MM.1S (cell line): ENCODE results near the gene AGK.

Source experiments
- DNase-seq: peaks from one replicate; pipeline ENCODE4 v3.0.0-alpha.2; 2015
- H2AFZ ChIP-seq: fragments of 300-600 bp; sonication (generic); 2 replicates; pipeline ENCODE4 v1.6.0; 2016; ENCODE audit warnings: antibody characterized with exemption, low read length
- H3F3A ChIP-seq: fragments of 300-600 bp; sonication (generic); 2 replicates; pipeline ENCODE4 v1.6.1; 2016; ENCODE audit warnings: mild to moderate bottlenecking, antibody characterized with exemption, low read length, moderate library complexity, mixed read lengths; ENCODE audit not compliant: insufficient read depth
- H3K27ac ChIP-seq: fragments of 300-600 bp; sonication (generic); 2 replicates; pipeline ENCODE4 v1.5.1; 2016; ENCODE audit warnings: mild to moderate bottlenecking, low read length
- H3K27me3 ChIP-seq: fragments of 300-600 bp; sonication (generic); replicated peaks from 2 replicates; pipeline ENCODE4 v1.6.0; 2016; ENCODE audit warnings: low read length; ENCODE audit not compliant: insufficient read depth
- H3K36me3 ChIP-seq: fragments of 300-600 bp; sonication (generic); replicated peaks from 2 replicates; pipeline ENCODE4 v1.6.1; 2016; ENCODE audit warnings: mild to moderate bottlenecking, low read length, mixed read lengths; ENCODE audit not compliant: insufficient read depth
- H3K4me1 ChIP-seq: fragments of 300-600 bp; sonication (generic); 2 replicates; pipeline ENCODE4 v1.6.1; 2016; ENCODE audit warnings: low read length, mixed read lengths
- H3K4me2 ChIP-seq: fragments of 300-600 bp; sonication (generic); 2 replicates; pipeline ENCODE4 v1.6.0; 2016; ENCODE audit warnings: low read depth, low read length
- H3K4me3 ChIP-seq: fragments of 300-600 bp; sonication (generic); 2 replicates; pipeline ENCODE4 v1.5.1; 2016; ENCODE audit warnings: low read length, mixed read lengths
- H3K79me2 ChIP-seq: fragments of 300-600 bp; sonication (generic); 2 replicates; pipeline ENCODE4 v1.6.1; 2016; ENCODE audit warnings: mixed run types, low read length, mixed read lengths
- H3K9ac ChIP-seq: fragments of 300-600 bp; sonication (generic); 2 replicates; pipeline ENCODE4 v1.6.1; 2016; ENCODE audit warnings: low read length, mixed read lengths
- H3K9me2 ChIP-seq: fragments of 300-600 bp; sonication (generic); replicated peaks from 2 replicates; pipeline ENCODE4 v1.6.1; 2016; ENCODE audit warnings: mild to moderate bottlenecking, low read length, mixed read lengths; ENCODE audit not compliant: insufficient read depth
- H3K9me3 ChIP-seq: fragments of 300-600 bp; sonication (generic); replicated peaks from 2 replicates; pipeline ENCODE4 v1.6.1; 2016; ENCODE audit warnings: mild to moderate bottlenecking, low read length, mixed read lengths; ENCODE audit not compliant: insufficient read depth
- H4K20me1 ChIP-seq: fragments of 300-600 bp; sonication (generic); 2 replicates; pipeline ENCODE4 v1.6.1; 2016; ENCODE audit warnings: mild to moderate bottlenecking, low read length, moderate library complexity, mixed read lengths; ENCODE audit not compliant: insufficient read depth
- CTCF ChIP-seq: fragments of 300-600 bp; sonication (generic); IDR thresholded peaks from 2 replicates; pipeline ENCODE4 v1.5.1; 2016; ENCODE audit warnings: antibody characterized with exemption, low read length, mixed read lengths
- EZH2 ChIP-seq: fragments of 300-600 bp; sonication (generic); optimal IDR thresholded peaks from 2 replicates; pipeline ENCODE3; 2017; ENCODE audit warnings: low read depth, mild to moderate bottlenecking, antibody characterized with exemption, low read length, mixed read lengths
- EZH2phosphoT487 ChIP-seq: fragments of 300-600 bp; sonication (generic); IDR thresholded peaks from 2 replicates; pipeline ENCODE4 v1.6.1; 2018; ENCODE audit warnings: antibody characterized with exemption, low read length

The AGK gene

GRCh38 chr7:141699860-141700259, 148.7 kb downstream of the AGK start:
- Histone ChIP-seq H3K27me3 (0 out of 2 replicates have a peak, but pooled peaks cover 12% of the 10 kb centered on the region), H3K79me2 (0 out of 2 replicates have a peak, but pooled peaks cover 7% of the 10 kb centered on the region), H3K4me1 (peaks cover 8% of the 10 kb centered on the region), H3K4me2 (no peak overlapping the region), H3K36me3 (no peaks in the 10 kb centered on the region), H3K9me2 (no peaks in the 10 kb centered on the region), H3K27ac (no peak overlapping the region), H3K4me3 (no peak overlapping the region), H3K9me3 (no peaks in the 10 kb centered on the region), H3F3A (peaks cover 5% of the 10 kb centered on the region; the same call in 1 of the 2 replicates), H4K20me1 (no peaks in the 10 kb centered on the region), H3K9ac (no peak overlapping the region), H2AFZ (no peak overlapping the region)
- DNase-seq = no peak
- TF ChIP-seq CTCF (no peak), EZH2 (no peak)

- no peak overlapping the region for H3K9ac ChIP-seq
- peaks cover 8% of the 10 kb centered on the region for H3K4me1 ChIP-seq
- H3K9me3 ChIP-seq = no peaks in the 10 kb centered on the region
- DNase-seq = no peak
- H3K79me2 ChIP-seq = 0 out of 2 replicates have a peak, but pooled peaks cover 7% of the 10 kb centered on the region
- peaks cover 5% of the 10 kb centered on the region; the same call in 1 of the 2 replicates for H3F3A ChIP-seq
- TF ChIP-seq CTCF = no peak
- TF ChIP-seq EZH2phosphoT487 = no peak
- TF ChIP-seq EZH2 = no peak
- H3K4me3 ChIP-seq = no peak overlapping the region
- H2AFZ ChIP-seq = no peak overlapping the region
- no peak overlapping the region for H3K27ac ChIP-seq
- no peaks in the 10 kb centered on the region for H4K20me1 ChIP-seq
- H3K9me2 ChIP-seq = no peaks in the 10 kb centered on the region
- 0 out of 2 replicates have a peak, but pooled peaks cover 12% of the 10 kb centered on the region for H3K27me3 ChIP-seq
- H3K36me3 ChIP-seq = no peaks in the 10 kb centered on the region
- H3K4me2 ChIP-seq = peak overlapping the region; percentile 61; the same call in 1 of the 2 replicates
These were observed 149.2 kb downstream of the AGK start for GRCh38 chr7:141700296-141700847.

- Histone ChIP-seq H3K4me1 (peaks cover 8% of the 10 kb centered on the region), H2AFZ (no peak overlapping the region), H3K9me3 (no peaks in the 10 kb centered on the region), H4K20me1 (no peaks in the 10 kb centered on the region), H3F3A (peaks cover 5% of the 10 kb centered on the region; the same call in 1 of the 2 replicates), H3K9ac (no peak overlapping the region), H3K4me3 (peak overlapping the region; percentile 46; the same call in 1 of the 2 replicates), H3K36me3 (no peaks in the 10 kb centered on the region), H3K4me2 (peak overlapping the region; percentile 61), H3K27ac (no peak overlapping the region), H3K27me3 (0 out of 2 replicates have a peak, but pooled peaks cover 12% of the 10 kb centered on the region), H3K9me2 (no peaks in the 10 kb centered on the region), H3K79me2 (0 out of 2 replicates have a peak, but pooled peaks cover 7% of the 10 kb centered on the region)
- no peak for TF ChIP-seq CTCF
- TF ChIP-seq EZH2 = no peak
- no peak for TF ChIP-seq EZH2phosphoT487
- DNase-seq = no peak
These were observed 149.7 kb downstream of the AGK start for GRCh38 chr7:141700848-141701371.
